Left forelimb (tissue), 1 donor: Measurements from ENCODE around the gene OCA2.
"Not testable (repeated sequence)": the region's sequence is repeated elsewhere in the genome, so short reads cannot be mapped to it uniquely, and the experiment has no call there.

Source experiments
- DNase-seq: peaks from one replicate; pipeline ENCODE4 v3.0.0-alpha.2; 2018; ENCODE audit warnings: low spot score

OCA2 gene

GRCh38 chr15:27871078-27871901, 227.8 kb downstream of the OCA2 start:
- DNase-seq: no peak

GRCh38 chr15:27870320-27870719, 228.8 kb downstream of the OCA2 start:
- no peak for DNase-seq

GRCh38 chr15:27869697-27870281, 229.3 kb downstream of the OCA2 start:
- DNase-seq: no peak

- no peak for DNase-seq
Observed at GRCh38 chr15:27868828-27869404, 230.2 kb downstream of the OCA2 start.

- no peak for DNase-seq
Observed at GRCh38 chr15:27867861-27868260, 231.3 kb downstream of the OCA2 start.

GRCh38 chr15:27866505-27867165, 232.5 kb downstream of the OCA2 start:
- DNase-seq: no peak

GRCh38 chr15:27865926-27866325, 233.2 kb downstream of the OCA2 start:
- no peak for DNase-seq

- DNase-seq: no peak
Observed at GRCh38 chr15:27865323-27865922, 233.7 kb downstream of the OCA2 start.

GRCh38 chr15:27864719-27865118, 234.4 kb downstream of the OCA2 start:
- no peak for DNase-seq

GRCh38 chr15:27864086-27864485, 235.0 kb downstream of the OCA2 start:
- no peak for DNase-seq

GRCh38 chr15:27863000-27863399, 236.1 kb downstream of the OCA2 start:
- DNase-seq: no peak

GRCh38 chr15:27861171-27861570, 237.9 kb downstream of the OCA2 start:
- DNase-seq: no peak

- DNase-seq: no peak
Observed at GRCh38 chr15:27855137-27855536, 244.0 kb downstream of the OCA2 start.

GRCh38 chr15:27854601-27855000, 244.5 kb downstream of the OCA2 start:
- DNase-seq: no peak

- no peak for DNase-seq
Observed at GRCh38 chr15:27853624-27854455, 245.3 kb downstream of the OCA2 start.

- no peak for DNase-seq
Observed at GRCh38 chr15:27851858-27852210, 247.3 kb downstream of the OCA2 start.

GRCh38 chr15:27850981-27851857, 247.9 kb downstream of the OCA2 start:
- no peak for DNase-seq

- DNase-seq: no peak
Observed at GRCh38 chr15:27850050-27850449, 249.1 kb downstream of the OCA2 start.

- DNase-seq: not testable (repeated sequence)
Observed at GRCh38 chr15:27848936-27849335, 250.2 kb downstream of the OCA2 start.
